Cerebellar nuclear complex (tissue), 1 donor: ENCODE results near the gene PROK2.

ENCODE experiments used
- DNase-seq, 2 experiments: peaks; one replicate each; lab custom pipeline; 2025; lab: John Stamatoyannopoulos, UW

PROK2 gene

DNA sequence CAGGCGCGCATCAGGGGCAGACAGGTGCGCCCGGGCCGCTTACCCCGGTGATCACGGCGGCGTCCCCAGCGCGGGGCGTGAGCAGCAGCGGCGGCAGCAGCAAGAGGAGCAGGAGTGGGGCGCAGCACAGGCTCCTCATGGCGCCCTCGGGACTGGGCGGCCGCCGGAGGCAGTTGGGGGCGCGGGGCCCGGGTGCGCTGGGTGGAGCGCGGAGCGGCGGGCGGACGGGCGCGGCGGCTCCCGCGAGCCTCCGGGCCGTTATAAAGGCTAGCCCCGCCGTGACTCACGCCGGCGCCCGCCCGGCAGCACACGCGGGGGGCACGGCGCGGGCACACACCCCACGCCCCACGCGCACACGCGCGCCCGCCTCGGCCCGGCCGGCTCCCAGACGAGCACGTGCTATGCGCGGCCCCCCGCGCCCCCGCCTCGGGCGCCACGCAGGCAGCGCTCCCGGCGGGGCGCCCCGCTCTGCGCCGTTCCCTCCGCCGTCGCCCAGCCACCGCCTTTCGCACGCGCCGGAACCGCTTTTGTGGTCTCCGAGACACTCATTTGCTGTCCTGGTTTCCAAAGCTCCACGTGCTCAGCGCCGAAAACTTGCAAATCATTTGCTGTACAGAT is at the start of gene PROK2:
Gene PROK2, minus strand, starts transcription at position 235 of the 618 bp plus-strand sequence. Its CDS starts 96 bp downstream, at position 139.
- no peak for DNase-seq

GRCh38 chr3:71831599-71831998 is 46.7 kb upstream of the PROK2 start:
- DNase-seq: no peak

GRCh38 chr3:71825551-71826283 is 40.8 kb upstream of the PROK2 start:
- DNase-seq: no peak

DNA sequence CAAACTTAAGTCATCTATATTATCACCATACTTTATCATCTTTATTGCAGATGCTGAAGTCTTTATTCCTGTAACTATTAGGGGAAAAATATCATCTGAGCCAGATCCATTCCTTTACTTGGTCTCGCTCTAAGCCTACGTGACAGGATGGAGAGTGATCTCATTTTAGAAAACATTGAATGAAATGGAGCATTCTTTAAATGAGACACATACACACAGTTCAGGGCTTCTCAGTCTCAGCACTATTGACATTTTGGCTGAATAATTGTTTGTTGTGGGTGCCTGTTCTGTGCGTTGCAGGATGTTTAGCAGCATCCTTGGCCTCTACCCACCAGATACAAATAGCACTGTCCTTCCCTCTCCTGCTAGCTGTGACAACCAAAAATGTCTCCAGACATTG is 36.2 kb upstream of the PROK2 start:
- no peak for DNase-seq

DNA sequence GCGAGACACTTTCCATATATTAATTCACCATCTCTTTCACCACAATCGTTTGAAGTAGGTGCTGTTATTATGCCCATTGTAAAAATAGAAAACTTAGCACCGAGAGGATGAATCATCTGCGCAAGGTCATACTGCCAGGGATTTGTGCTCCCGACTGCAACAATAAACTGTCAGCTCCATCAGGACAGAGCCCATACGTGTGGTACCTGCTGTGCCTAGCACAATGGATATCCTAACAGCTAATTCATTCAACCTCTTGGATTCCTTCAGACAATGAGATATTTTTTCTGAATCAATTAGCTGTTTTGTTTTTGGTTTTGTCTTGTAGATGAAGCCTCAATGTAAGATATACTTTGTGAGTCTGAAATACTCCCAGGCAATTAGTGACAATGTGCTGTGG is 32.3 kb upstream of the PROK2 start:
- no peak for DNase-seq

DNA sequence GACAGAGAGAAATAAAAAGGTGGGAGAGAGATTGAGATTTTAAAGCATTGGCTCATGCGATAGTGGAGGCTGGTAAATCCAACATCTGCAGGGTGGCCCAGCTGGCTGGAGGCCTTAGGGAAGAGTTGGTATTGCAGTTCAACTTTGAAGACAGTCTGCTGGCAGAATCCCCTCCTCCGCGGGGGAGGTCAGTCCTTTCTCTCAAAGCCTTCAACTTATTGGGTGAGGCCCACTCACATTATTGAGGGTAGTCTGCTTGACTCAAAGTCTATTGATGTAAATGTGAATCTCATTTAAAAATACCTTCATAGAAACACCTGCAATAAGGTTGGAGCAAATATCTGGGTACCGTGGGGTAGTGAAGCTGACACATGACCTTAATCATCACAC is 31.8 kb upstream of the PROK2 start:
- DNase-seq: no peak

DNA sequence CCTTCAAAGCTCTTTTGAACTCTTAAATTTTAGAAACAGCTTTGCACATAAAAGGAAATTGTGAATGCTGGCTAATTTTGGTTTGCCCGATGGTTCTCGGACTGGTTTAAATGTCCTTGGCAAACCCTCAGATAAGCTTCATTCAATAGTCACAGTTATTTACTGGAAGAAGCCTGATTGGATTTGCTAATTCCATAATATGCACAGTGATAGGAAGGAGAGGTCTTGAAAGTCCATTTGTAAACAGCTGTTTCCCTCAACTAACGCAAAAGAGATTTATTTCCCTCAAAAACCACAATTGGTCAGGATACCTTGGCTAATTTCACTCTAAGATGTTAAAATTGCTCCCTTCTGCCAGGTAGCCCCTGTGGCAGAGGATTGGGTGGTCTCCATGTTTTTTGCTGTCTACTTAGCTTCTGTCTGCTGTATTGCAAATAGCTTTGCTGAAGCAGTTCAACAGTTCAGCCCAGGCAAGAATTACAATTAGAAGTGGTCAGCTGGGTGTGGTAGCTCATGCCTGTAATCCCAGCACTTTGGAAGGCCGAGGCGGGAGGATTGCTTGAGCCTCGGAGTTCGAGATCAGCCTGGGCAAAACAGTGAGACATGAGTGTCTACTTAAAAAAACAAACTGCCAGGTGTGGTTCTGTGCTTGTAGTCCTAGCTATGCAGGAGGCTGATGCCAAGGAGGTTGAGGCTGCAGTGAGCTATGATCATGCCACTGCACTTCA is 30.6 kb upstream of the PROK2 start:
- DNase-seq: no peak

DNA sequence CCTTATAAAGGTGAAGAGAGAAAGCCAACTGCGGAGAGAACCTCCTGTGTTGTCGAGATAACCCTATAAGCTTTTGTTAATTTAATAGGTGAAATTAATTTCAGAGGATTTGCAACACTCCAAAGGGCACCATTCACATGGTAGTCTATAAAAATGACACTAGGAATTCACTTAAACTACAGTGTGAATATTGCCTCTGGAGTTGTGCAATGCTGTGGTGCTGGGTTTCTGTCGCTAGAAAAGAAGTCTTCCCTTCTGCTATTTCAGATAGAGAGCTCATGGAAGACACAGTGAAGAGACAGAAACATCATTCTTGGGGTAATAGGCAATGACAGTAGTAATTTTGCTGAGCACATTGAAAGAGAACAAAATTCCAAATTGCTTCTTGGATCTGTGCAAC is 28.8 kb upstream of the PROK2 start:
- no peak for DNase-seq

GRCh38 chr3:71813073-71813472 is 28.1 kb upstream of the PROK2 start:
- DNase-seq: no peak

DNA sequence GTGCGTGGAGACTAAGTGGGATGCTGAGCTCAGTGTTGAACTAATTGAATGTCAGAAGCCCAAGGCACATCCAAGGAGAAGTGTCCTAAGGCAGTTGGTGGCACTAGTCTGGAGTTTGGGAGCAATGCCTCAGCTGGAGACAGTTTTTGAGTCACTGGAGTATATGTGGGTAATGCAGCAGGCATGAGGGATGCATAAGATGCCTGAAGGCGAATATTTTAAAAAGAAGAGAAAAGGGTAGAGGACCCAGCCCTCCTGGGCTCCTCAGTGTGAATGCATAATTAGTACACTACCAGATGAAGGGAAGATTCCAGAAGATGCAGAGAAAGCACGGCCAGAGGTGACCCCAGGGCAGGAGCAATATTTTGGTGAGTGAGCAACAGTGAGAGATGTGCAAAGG is 25.1 kb upstream of the PROK2 start:
- DNase-seq: no peak

GRCh38 chr3:71809321-71810026 is 24.5 kb upstream of the PROK2 start:
- DNase-seq: no peak

DNA sequence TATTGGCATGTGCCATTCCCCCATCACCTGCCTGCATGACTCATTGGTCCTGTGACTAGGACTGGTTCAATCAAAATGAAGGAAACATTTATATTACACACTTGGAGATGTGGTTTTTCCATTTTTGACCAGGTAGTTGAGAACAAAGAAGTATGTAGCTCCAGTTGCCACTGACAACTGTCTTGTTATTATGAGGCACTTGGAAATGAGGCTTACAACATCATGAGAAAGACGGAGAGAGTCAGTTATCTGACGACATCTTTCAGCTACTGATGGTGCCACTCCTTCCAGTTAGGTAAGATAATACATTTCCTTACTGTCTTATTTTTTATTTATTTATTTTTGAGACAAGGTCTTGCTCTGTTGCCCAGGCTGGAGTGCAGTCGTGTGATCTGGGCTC is 21.8 kb upstream of the PROK2 start:
- DNase-seq: no peak

DNA sequence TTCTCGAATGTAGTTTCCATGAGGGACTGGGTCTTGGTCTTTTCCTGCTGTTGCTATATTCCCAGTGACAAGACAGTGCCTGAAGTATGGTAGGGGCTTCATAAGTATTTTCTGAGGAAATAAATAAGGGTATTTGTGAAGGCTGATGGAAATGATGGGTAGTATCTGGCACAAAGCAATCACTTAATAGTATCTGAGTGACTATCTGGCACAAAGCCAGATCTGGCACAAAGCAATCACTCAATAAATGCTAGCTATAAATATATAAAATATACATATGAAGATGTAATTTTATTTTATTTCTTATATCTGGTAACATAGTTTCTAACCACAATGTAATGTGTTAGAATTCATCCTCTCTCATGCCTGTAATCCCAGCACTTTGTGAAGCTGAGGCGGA is 20.7 kb upstream of the PROK2 start:
- DNase-seq: no peak

GRCh38 chr3:71805199-71805598 is 20.3 kb upstream of the PROK2 start:
- DNase-seq: no peak

DNA sequence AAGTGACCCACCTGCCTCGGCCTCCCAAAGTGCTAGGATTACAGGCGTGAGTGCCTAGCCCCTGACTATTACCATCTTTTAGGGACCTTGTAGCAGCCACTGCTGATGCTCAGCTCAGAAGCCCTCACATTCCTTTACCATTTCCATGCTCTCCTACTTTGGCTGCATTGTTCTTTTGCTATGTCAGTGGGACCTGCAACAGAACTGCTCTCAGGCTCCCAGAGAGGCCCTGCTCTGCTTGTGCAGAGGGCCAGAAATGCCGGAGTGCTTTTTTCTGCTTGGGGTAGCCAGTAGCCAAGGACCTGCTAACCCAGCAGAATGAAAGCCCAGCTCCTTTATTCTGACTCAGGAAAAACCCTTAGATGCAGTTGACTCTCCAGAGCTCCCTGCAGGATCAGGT is 18.3 kb upstream of the PROK2 start:
- no peak for DNase-seq

DNA sequence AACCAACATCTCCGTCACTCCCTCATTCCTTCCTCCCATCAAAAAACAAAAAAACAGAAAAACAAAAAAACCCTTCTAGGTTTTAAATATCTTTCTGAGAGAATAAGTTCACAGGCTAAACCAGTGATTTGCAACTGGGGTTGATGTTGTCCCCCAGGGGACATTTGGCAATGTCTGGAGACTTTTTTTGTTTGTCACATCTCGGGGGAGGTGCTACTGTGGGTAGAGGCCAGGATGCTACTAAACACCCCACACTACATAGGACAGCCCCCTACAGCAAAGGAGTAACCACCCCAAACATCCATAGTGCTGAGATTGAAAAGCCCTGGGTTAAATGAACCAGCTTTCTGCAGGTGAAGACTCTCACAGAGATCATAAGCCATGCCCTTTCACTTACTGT is 17.0 kb upstream of the PROK2 start:
- no peak for DNase-seq

GRCh38 chr3:71800023-71800422 is 15.1 kb upstream of the PROK2 start:
- no peak for DNase-seq

GRCh38 chr3:71797455-71797854 is 12.5 kb upstream of the PROK2 start:
- DNase-seq: no peak

- no peak for DNase-seq
These were observed 11.3 kb upstream of the PROK2 start for GRCh38 chr3:71796290-71796689.

GRCh38 chr3:71791634-71792033 is 6.7 kb upstream of the PROK2 start:
- no peak for DNase-seq

GRCh38 chr3:71789922-71790321 is 5.0 kb upstream of the PROK2 start:
- no peak for DNase-seq

DNA sequence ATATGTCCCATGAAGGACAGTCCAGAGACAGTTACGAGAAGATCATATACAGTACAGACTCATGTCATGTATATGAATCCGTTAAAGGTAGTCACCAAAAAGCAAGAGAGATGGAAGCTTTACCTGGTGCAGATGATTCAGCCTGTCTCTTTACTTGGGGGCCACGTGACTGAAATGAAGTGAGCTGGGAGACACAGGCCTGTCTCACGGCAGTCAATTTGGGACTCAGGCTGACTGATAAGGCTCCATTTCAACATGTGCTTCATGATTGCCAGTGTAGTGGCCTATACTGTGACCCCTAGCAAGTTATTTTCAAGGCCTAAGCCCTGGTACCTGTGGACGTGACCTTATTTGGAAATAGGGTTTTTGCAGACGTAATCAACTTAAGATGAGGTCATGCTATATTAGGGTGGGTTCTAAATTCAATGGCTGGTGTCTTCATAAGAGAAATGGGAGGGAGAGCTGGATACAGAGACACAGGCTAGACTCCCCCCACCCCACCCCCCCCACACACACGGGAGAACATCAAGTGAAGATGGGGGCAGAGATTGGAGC is 3.0 kb upstream of the PROK2 start:
- no peak for DNase-seq
